Measurements from ENCODE around the gene IFNGR1.
"Not testable (repeated sequence)": the region's sequence is repeated elsewhere in the genome, so short reads cannot be mapped to it uniquely, and the experiment has no call there.

The IFNGR1 gene

GRCh38 chr6:137236581-137237355 lies 17.6 kb upstream of the IFNGR1 start:
- DNase-seq (ENCODE audit: low read depth) = no peak

DNA sequence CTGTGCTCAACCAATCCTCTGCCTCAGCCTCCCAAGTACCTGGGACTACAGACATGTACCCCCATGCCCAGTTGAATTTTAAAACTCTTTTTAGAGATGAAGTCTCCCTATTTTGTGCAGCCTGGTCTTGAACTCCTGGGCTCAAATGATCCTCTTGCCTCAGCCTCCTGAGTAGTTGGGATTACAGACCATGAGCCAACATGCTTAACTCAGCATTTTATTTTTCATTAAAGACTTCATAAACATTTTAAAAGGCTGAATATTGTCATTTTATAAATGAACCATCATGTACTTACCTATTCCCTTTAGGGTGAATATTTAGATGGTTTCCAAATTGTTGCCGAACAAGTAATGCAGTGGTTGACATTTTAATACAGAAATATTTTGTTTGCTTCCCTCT lies 16.5 kb upstream of the IFNGR1 start:
- DNase-seq (ENCODE audit: low read depth) = no peak

DNA sequence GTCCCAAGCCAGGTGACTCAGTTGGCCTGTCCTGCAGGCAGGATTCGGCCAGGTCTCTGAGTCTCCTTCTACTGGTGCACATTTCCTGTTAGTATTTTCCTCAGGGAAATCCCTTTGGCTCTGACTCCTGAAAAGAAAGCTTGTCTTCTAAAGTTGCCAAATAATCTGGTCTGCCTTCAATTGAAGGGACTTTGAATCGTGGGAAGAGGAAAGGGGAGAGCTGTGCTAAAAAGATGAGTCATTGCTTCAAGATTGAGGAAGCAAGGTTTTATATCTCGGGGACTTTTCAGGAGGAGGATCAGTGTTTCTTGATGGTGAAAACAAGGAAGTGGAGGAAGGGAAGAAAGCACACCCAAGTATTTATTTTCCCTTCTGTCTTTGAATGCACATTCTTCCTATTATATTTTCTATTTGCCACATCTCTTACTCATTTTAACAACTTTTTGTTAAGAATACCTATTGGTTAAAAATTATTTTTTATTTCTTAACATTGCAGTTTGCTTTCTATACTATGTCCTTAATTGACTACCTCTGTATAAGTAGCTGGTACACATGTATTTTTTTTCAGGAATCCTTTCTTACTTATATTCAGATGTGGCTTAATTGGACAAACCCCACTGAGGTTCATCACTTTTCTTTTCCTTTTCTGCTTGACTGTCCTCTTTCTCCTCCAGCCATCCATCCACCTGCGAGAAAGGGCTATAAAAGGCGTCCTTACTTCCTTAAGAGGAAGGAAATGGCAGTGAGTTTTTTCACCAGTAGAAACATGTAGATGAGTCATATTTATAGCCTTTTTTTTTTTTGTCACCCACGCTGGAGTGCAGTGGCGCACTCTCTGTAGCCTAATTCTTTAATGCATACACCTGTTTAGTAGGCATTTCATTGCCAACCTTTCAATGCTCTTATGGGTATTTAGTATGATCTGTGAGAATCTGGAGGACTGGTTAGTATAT lies 15.0 kb upstream of the IFNGR1 start:
- no peak for DNase-seq (ENCODE audit: low read depth)

DNA sequence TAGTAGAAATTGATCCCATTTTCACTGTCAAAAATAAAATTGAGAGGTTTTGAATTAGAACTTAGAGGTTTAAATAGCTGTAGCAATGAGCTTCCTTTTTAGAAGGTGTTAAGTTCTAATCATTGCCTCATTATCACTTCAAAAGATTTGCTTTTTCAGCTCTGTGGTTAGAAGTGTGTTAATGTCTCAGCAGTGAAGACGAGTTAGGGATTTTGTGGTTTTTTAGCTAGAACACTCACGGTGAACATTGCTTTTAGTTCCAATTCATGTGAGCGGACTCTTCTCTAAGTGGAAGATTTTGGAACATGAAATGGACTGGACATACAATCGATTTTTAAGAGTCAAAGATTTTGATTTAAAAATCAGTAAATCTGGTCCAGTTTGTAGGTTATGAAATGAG lies 12.7 kb upstream of the IFNGR1 start:
- DNase-seq (ENCODE audit: low read depth) = no peak

DNA sequence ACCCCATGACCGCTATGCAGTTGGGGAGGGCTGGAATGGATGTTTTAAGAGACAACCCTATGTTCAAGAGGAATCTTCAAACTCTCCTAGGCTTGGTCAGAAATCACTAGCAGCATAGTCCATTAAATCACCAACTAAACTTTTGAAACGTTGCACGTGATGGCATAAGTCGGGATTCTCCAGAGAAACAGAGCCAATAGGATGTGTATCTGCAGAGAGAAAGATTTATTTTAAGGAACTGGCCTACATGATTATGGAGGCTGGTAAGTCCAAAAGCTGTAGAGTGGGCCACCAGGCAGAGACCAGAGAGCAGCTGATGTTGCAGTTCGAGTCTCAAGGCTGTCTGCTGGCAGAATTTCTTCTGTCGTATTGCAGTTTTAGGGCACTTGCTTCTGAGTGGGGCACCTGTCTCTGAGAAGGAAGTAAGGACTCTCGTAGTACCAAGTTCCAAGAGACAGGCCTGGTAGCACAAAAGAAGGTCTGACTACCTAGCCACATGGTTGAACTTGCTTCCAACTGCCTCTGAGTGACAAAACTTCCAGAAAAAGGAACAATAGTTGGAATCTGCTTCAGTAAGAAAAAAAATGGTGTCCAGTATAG lies 11.9 kb upstream of the IFNGR1 start:
- no peak for DNase-seq (ENCODE audit: low read depth)

GRCh38 chr6:137230547-137230946 lies 11.4 kb upstream of the IFNGR1 start:
- DNase-seq (ENCODE audit: low read depth) = no peak

DNA sequence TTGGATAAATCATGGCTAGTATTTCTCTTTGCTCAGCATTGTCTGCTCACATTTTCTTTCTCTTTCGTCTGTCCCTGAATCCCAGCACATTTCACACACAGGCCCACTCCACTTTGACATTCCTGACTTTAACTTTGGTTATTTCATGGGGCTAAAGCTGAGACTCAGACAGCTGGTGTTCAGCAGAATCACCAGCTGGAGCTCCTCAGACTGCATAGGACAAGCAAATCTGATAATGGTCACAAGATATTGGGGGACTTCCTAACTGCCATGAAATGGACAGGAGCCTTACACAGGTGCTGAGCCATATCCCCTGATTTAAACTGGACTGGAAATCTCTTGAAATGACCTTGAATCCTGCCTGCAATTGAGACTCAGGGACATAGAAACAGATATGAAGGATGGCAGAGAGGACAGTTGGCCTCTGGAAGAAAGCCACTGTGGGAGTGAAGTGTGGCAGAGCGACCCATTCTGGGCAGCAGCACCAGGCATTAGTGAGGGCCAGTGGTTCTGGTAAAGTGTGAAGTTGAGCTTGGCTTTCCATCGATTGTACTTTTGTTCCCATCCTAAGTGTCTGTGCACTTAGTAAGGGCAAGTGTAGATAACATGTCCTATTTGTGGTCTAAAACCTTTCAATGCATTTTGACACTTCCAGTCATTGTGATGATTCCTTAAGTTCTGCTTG lies 10.0 kb upstream of the IFNGR1 start:
- no peak for DNase-seq (ENCODE audit: low read depth)

DNA sequence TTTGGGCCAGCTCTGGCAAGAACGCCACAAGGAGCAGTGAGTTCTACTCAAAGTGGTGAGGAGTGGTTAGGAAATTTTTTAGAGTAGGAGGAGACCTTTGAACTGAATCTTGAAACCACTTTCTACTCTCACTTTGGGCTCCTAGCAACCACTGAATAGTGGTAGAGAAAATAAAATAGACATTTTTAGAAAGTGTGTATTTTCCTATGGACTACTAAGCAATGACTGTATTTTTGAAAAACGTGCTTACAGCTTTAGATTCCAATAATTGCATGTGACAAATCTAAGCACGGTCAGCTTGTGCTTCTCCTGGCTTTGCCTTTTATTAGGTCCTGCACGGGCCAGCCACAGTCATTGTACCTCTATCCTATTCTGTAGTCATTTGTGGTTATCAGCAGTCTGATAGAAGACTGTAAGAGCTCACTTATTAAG lies 8.7 kb upstream of the IFNGR1 start:
- no peak for DNase-seq (ENCODE audit: low read depth)

GRCh38 chr6:137226697-137227096 lies 7.5 kb upstream of the IFNGR1 start:
- DNase-seq (ENCODE audit: low read depth) = no peak

DNA sequence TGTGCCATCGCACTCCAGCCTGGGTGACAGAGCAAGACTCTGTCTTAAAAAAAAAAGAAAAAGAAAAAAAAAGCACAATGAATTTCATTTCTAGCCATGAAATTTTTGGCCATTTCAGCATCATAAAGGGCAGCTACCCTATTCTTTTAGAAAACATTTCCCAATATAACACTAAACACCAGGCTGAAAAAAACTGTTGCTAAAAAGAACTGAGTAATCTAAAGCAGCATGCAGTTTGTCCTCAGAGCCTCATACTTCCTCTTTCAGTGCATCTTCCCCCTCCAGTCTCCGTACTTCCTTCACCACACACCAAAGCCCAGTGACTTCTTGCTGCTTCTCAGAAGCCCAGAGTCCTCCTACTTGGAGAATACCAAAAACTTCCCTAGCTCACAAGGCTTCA lies 5.6 kb upstream of the IFNGR1 start:
- DNase-seq (ENCODE audit: low read depth) = no peak

- no peak for DNase-seq (ENCODE audit: low read depth)
Observed at GRCh38 chr6:137223370-137224131, 4.4 kb upstream of the IFNGR1 start.

DNA sequence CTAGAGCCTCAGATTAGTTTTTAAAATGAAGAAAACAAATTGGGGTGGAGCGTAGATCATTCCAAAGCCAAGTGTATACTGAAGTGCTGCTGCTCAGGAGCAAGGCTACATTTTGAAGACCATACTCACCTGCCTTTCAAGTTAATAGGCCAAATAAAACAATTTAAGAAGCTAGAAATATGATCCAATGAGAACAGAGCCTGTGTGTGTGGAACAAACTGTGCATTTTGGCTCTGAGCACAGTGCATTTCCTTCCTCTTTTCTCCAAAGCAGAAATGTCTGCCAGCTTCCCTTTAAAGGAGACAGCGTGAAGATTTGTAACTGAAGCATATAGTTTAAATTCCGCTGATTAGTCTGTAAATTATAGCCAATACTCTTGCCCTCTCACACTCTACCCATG lies 3.2 kb upstream of the IFNGR1 start:
- no peak for DNase-seq (ENCODE audit: low read depth)

- no peak for DNase-seq (ENCODE audit: low read depth)
Observed at GRCh38 chr6:137219664-137220252, 573 bp upstream of the IFNGR1 start.

DNA sequence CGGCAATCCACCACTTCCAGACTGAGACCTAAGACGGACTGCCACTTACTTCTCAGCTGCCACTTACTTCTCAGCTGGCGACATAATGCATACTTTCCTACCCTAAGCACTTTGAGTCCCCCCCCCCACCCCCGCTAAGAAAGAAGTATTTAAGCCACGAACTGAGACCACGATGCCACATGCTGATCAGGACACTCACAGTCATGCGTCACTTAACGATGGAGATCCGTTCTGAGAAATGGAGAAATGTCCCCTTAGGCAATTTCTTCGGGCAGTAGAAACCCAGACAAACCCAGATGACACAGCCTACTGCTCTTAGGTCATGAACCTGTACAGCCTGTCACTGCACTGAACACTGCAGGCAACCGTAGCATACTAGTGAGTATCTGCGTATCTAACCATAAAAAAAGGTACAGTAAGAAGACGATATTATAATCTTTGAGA lies 690 bp downstream of the IFNGR1 start:
- no peak for DNase-seq (ENCODE audit: low read depth)

DNA sequence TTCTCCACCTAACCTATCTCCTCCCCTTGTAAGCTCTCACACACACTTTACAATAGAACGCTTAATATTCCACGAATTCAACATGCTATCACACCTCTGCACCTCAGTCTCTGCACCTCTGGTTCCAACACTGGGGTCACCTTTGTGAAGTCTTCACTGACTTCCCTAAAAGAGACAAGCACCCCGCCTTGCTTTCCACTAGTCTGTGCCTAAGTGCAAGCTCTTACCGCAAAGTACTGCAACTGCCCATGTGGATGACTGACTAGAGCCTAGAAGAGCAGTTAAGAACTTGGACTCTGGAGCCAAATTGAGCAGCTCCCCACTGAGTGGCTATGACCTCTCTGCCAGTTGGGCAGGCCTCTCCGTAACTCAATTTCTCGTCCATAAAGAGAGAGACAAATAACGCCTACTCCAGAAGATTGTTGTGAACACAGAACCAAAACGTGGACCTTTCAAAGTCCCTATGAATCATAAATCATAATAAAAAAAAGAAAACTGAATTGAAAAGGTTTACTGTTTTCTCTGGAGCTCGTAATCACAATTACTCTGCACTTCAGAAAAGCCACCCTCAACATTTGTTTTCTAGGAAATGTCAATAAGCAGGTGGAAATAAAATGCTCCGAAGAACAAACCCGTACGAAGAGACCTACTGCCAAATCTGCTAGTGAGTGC lies 1.2 kb downstream of the IFNGR1 start:
- no peak for DNase-seq (ENCODE audit: low read depth)

- no peak for DNase-seq (ENCODE audit: low read depth)
Observed at GRCh38 chr6:137216875-137217553, 2.2 kb downstream of the IFNGR1 start.

DNA sequence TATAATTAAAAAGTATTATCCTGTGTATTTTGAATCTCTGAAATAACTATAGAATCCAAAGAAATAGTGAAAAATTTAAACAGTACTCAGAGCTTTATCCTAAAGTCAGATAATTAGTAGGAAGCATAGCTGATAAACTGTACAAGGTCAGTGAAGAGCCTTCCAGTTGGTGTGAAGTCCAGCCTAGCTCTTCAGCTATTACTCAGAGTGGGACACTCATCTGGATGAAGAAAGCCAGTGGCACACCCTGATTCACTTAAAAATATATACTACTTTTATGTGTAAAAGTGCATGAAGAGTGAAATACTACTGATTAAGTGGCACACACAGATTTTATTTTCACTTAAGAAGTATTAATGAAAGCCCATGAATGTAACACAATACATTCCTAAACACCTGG lies 3.1 kb downstream of the IFNGR1 start:
- no peak for DNase-seq (ENCODE audit: low read depth)

GRCh38 chr6:137215630-137216029 lies 3.6 kb downstream of the IFNGR1 start:
- not testable (repeated sequence) for DNase-seq (ENCODE audit: low read depth)

GRCh38 chr6:137214931-137215330 lies 4.3 kb downstream of the IFNGR1 start:
- no peak for DNase-seq (ENCODE audit: low read depth)

- DNase-seq (ENCODE audit: low read depth) = no peak
Observed at GRCh38 chr6:137213813-137214212, 5.4 kb downstream of the IFNGR1 start.

Measured in activated T-cell treated with anti-CD3 and anti-CD28 coated beads for 1 hour (primary cell).